ENCODE results near the gene MYOM1. TPM values are rescaled to one million over a fixed set of nuclear protein-coding genes. Genes with fewer than 3 reads are reported as not detected.

The MYOM1 gene
- total RNA-seq, 1 experiment from 2014 or later = 0.07 TPM

GRCh38 chr18:3260995-3261372 is 41.2 kb upstream of the MYOM1 start:
- ChIA-PET POLR2A (ENCODE audit: unreplicated experiment) (interaction anchor here (0.7 to 1.0 kb wide), 4 partner anchors 10 to 358 kb away, joined by 3 to 9 read pairs (median 5); no protein-coding TSS in a partner anchor), CTCF (no interaction called here)
- Histone ChIP-seq H4K20me1 (ENCODE audit: low read length) (peaks cover 35% of the 10 kb centered on the region), H3K9me2 (replicated peaks; ENCODE audit: low read length) (no peaks in the 10 kb centered on the region), H3F3A (ENCODE audit: low read length, unreplicated experiment) (peaks cover 6% of the 10 kb centered on the region), H3K9ac (ENCODE audit: low read length) (peak overlapping the region; percentile 97), H3K9me3 (ENCODE audit: low read length) (no peaks in the 10 kb centered on the region), H3K79me2 (ENCODE audit: low read length) (peaks cover 70% of the 10 kb centered on the region), H3K27ac (ENCODE audit: low read length) (peak overlapping the region; percentile 87), H3K4me3 (ENCODE audit: low read length) (peak overlapping the region; percentile 86), H3K4me1 (ENCODE audit: insufficient read depth, low read length) (peaks cover 53% of the 10 kb centered on the region), H3K4me2 (ENCODE audit: low read length) (peak overlapping the region; percentile 86), H2AFZ (ENCODE audit: low read length) (peak overlapping the region; percentile 89), H3K27me3 (ENCODE audit: low read length) (no peaks in the 10 kb centered on the region), H3K36me3 (ENCODE audit: low read depth, low read length) (peaks cover 16% of the 10 kb centered on the region)
- DNase-seq (no peak), ATAC-seq (no peak)
- TF ChIP-seq EZH2phosphoT487 (IDR thresholded peaks at IDR 0.05; ENCODE audit: borderline replicate concordance, low read length) (no peak), EZH2 (IDR thresholded peaks at IDR 0.05; ENCODE audit: low read length, unreplicated experiment) (no peak), CTCF (conservative IDR thresholded peaks at IDR 0.05; ENCODE audit: low read depth, low read length) (no peak)
- intact Hi-C loops (cut with micrococcal nuclease) = loop anchor here (1.0 to 5.0 kb wide), 2 partner anchors 14 to 341 kb away; partner anchors contain the start of gene MYL12A
- BruUV-seq (replicated peaks) = no TSS peak

- Histone ChIP-seq H3K9me2 (replicated peaks; ENCODE audit: low read length) (no peaks in the 10 kb centered on the region), H3K9me3 (ENCODE audit: low read length) (no peaks in the 10 kb centered on the region), H4K20me1 (ENCODE audit: low read length) (peaks cover 2% of the 10 kb centered on the region; the same call in 1 of the 2 replicates), H3K36me3 (ENCODE audit: low read depth, low read length) (peaks cover 47% of the 10 kb centered on the region), H3K9ac (ENCODE audit: low read length) (peak overlapping the region; percentile 33), H3K27ac (ENCODE audit: low read length) (peak overlapping the region; percentile 98), H3K79me2 (ENCODE audit: low read length) (peaks cover 58% of the 10 kb centered on the region), H2AFZ (ENCODE audit: low read length) (no peak overlapping the region), H3K4me2 (ENCODE audit: low read length) (peak overlapping the region; percentile 86), H3F3A (ENCODE audit: low read length, unreplicated experiment) (peaks cover 8% of the 10 kb centered on the region), H3K4me1 (ENCODE audit: insufficient read depth, low read length) (peaks cover 45% of the 10 kb centered on the region), H3K27me3 (ENCODE audit: low read length) (no peaks in the 10 kb centered on the region), H3K4me3 (ENCODE audit: low read length) (no peak overlapping the region)
- CTCF ChIA-PET = no interaction called here
- TSS peak; percentile 28 for BruUV-seq (replicated peaks)
- no peak for ATAC-seq
- no peak for DNase-seq
- intact Hi-C loops (cut with micrococcal nuclease) = loop anchor here (2.0 kb wide), 1 partner anchor 191 kb away; no protein-coding TSS in a partner anchor
- no peak for TF ChIP-seq EZH2phosphoT487 (IDR thresholded peaks at IDR 0.05; ENCODE audit: borderline replicate concordance, low read length)
- TF ChIP-seq EZH2 (IDR thresholded peaks at IDR 0.05; ENCODE audit: low read length, unreplicated experiment) = no peak
- TF ChIP-seq CTCF (conservative IDR thresholded peaks at IDR 0.05; ENCODE audit: low read depth, low read length) = no peak
- POLR2A ChIA-PET (ENCODE audit: unreplicated experiment) = interaction anchor here (0.6 kb wide), 1 partner anchor 8 kb away, joined by 6 read pairs; no protein-coding TSS in a partner anchor
Measured at GRCh38 chr18:3257627-3258120, 37.9 kb upstream of the MYOM1 start.
